HG02642 (cell line): ENCODE data around the gene CLRN3.

Experiments
- ATAC-seq: cut with Tn5 transposase; IDR thresholded peaks from one replicate; pipeline ENCODE4 v1.9.1; 2021; ENCODE audit warnings: mild to moderate bottlenecking; ENCODE audit not compliant: unreplicated experiment, poor library complexity

CLRN3 gene

GRCh38 chr10:127903789-127904188 lies 11.0 kb upstream of the CLRN3 start:
- ATAC-seq = no peak

DNA sequence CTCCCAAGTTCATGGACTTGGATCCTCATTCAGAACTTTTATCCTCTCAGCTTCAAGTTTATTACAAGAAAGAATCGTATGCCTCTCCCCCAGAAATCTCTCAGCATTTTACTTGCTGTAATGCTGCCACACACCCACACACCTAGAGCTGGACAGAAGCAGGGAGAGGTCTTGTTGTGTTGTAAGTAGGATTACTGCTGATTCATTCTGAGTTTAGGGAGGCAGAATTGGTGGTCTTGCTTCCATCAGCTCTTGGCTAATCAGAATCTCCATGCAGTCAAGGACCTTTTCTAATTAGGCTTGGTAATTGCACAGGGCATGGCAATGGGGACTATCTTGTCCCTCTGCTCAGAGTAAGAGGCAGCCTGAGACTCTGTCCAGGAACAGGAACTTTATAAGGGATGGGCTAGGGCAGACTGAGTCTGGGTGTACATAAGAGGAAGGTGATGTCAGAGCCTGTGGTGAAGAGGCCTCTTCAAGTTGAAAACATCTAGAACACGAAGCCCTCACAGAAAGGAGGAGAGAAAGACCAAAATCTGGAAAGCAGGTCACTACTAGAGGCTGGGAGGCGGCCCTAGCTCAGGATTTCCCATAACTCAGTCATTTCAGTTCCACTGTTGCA lies 7.1 kb upstream of the CLRN3 start:
- no peak for ATAC-seq

- no peak for ATAC-seq
Measured at GRCh38 chr10:127897177-127897576, 4.4 kb upstream of the CLRN3 start.

DNA sequence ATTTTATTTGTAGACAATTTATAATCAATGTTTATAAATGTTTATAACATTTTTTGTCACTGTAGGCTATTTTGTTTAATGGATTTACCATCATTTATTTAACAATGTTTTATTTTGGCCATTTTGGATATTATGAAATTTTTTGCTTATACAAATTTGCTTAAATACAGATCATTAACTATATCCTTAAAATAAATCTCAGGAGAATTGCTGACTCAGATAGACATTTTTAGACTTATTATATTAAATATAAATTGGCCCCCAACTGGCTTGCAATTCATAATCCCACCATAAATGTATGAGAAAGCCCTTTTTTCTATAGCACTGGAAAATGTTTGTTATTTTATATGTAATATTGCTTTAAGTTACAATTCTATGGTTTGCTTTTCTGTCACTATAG lies 3.8 kb upstream of the CLRN3 start:
- ATAC-seq = no peak

GRCh38 chr10:127894146-127894545 lies 1.4 kb upstream of the CLRN3 start:
- no peak for ATAC-seq

DNA sequence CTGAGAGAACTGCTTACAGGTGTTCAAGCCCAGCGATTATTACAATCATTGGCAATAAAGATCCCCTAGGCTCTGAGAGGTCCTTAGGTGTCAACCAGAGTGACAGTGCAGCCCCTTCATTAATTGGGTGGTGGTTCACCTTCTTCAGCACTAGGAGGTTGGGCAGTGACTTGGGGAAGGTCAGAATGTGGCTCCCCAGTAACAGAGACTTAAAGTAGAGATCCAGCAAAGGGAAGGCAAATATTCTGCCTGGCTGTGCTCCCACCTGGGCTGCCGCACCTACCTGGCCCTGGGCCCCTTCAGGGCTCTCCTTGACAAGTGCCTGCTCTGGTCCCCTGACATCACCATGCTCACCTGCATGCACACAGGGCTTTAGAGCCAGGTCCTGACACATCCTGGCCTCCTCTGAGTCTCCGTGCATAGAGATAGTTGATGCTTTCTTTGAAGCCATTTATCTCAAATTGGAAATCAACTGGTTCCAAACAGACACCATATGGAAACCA lies 1.9 kb downstream of the CLRN3 start:
- no peak for ATAC-seq

DNA sequence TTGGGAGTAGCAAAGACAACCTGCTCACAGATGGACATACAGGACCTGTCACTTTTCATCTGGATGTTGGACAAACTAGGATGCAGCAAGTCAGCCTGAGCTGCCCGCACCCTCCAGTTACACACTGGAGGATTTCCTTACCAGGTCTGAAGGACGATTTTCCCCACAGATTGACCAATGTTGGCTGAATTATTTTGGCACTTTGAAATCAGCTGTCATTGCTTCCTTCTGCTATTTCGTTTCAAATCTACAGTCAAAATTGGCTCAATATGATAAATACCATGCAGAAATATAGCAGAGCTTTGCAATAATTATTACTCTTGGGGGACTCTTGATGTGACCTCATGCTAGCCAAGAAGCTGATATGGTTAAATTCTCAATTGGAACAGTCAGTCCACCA lies 2.5 kb downstream of the CLRN3 start:
- ATAC-seq = no peak

GRCh38 chr10:127889605-127890195 lies 3.0 kb downstream of the CLRN3 start:
- ATAC-seq = no peak

GRCh38 chr10:127888521-127889312 lies 4.0 kb downstream of the CLRN3 start:
- no peak for ATAC-seq

DNA sequence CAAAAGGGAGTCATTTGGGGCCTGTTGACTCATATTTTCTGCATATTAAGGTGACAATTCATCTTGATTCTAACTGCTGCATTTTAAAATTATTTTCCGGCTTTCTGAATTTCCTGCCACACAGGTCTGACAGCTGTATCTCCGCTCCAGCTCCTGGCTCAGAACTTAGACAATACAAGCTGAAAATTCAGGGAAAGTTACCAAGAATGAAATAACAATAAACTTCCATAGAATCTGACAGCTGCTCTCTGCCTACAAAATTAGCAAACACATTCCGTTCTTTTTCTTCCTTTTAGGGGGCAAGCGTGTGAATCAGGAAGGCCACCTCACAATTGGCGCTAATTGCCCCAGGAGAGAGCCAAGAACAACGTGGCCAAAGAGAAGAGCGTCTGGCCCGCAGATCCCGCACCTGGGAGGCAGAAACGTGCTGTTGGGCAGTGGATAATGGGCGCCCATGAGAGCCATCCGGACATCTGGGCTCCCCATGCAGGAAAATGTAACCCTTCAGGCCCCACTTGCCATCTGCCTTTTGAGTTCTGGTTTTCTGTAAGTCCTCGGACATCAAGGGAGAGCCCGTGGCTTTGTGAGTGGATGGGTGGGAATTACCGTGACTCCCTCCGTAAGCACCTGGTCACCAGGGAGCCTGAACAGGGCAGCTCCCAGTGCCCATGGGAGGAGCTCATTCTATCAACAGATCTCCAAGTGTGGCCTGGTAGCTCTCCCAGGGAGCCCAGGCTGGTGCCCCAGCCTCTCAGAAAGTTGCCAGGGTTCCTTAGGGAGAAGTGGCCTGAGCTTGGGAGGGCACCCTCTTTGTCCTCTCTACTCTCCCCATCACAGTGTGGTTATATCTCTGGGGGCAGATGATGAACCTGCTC lies 5.0 kb downstream of the CLRN3 start:
- no peak for ATAC-seq

- ATAC-seq = no peak
Measured at GRCh38 chr10:127886371-127887051, 6.2 kb downstream of the CLRN3 start.

DNA sequence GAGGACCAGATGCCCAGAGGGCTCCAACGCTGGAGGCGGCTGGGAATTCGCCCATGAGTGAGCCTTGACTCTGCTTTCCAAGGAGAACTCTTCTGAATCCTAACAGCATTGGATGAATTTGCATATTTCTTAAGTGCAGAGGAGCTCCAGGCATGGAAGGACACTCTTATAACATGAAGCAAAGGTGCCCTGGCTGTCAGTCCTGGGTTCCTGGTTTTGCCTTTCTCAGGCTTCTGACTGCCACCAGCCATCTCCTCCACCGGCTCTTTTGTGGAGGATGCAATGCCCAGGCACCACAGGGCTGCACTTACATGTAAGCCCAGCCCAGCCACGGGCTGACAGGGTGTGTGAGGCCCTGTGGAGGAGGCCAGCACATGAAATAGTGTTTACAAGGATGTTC lies 8.2 kb downstream of the CLRN3 start:
- ATAC-seq = no peak

GRCh38 chr10:127883516-127883915 lies 9.2 kb downstream of the CLRN3 start:
- ATAC-seq = no peak

GRCh38 chr10:127882801-127883459 lies 9.8 kb downstream of the CLRN3 start:
- ATAC-seq = no peak

DNA sequence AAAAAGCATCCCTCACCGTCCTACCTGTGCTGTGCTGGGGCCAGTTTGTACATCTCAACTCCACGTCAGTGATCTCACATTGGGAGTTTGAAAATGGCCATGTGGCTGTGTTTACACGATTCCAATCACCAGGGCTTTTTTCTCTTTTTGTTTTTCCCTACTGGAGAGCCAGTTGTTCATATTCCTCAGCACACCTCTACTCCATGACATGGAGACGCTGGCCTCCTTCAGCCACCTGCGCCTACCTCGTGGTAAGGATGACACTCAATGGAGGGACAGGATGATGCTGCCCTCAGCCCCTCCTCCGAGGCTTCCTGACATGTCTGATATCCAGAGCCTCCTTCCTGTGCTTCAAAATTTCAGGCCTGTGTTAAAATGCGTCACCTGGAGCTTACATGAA lies 10.3 kb downstream of the CLRN3 start:
- ATAC-seq = no peak

DNA sequence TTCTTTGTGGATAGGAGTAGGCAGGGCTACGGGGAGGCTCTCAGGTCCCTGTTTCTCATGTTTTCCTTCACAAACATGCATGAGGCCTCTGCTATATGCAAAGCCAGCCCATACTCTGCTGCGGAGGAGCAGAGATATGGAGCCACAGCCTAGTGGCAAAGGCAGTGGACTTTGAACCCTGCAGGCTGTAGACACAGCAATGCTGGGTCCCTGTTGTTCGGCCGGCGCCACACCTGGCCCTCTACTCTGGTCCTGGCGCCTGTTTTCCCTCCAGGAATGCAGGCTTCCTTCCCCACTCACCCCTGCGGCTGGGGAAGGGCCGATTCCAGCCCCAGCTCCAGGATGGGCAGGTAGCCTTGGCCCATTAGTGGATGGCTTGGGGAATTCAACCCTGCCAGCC lies 11.5 kb downstream of the CLRN3 start:
- ATAC-seq = no peak

GRCh38 chr10:127880557-127880956 lies 12.2 kb downstream of the CLRN3 start:
- ATAC-seq = no peak

DNA sequence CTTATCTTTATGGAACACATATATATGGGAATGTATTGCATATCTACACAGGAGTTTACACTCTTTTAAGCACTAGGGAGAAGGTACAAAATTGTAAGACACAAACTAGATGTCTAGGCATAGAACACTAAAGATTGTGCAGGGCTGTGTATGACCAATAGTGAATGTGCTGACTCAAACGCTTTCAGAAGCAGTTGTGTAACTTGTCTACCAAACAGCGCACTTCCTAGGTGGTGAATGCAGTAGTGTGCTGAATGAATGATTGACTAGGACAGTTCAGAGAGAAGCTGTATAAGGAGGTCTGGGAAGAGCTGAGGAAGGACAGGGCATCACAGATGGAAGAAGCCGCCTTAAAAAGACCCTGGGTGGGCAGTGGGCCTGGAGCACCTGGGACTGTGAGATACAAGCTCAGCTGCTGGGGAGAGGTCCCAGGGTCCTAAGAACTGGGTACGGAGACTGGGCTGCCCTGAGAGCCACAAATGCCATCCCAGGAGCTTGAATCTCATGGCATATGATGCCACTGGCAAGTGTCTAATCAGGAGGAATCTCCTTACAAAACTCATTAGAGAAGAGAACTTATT lies 14.2 kb downstream of the CLRN3 start:
- ATAC-seq = no peak

DNA sequence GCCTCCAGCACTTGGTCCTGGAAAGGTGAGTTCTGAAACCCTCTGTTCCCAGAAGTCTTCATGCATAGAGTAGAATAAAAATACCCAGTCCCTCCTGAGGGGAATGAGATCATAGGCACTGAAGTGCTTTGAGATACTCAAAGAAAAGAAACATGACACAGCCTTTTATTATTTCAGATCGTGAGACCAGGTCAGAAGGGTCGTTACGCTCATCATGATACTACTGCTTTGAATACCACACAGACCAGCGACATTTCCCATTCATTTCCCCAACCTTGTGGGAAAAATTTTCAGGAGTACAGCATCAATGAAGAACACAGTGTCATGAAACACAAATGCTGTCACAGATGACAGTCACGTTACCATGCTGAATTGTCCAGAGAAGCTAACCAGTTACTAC lies 15.0 kb downstream of the CLRN3 start:
- no peak for ATAC-seq
